Right forelimb (tissue), 1 donor: ENCODE measurements around the gene SPPL2B.

Source experiments
- DNase-seq: peaks from one replicate; pipeline ENCODE4 v3.0.0-alpha.2; 2018

SPPL2B gene

GRCh38 chr19:2324220-2324948, 4.1 kb upstream of the SPPL2B start:
- no peak for DNase-seq

GRCh38 chr19:2325281-2326046, 3.0 kb upstream of the SPPL2B start:
- DNase-seq, result no peak

- DNase-seq, result no peak
Measured at GRCh38 chr19:2326699-2327360, 1.7 kb upstream of the SPPL2B start.

GRCh38 chr19:2327773-2328400, 597 bp upstream of the SPPL2B start:
- no peak for DNase-seq

- DNase-seq, result no peak
Measured at GRCh38 chr19:2329149-2329478, 630 bp downstream of the SPPL2B start.

GRCh38 chr19:2329501-2329916, 1.0 kb downstream of the SPPL2B start:
- DNase-seq, result no peak

GRCh38 chr19:2330255-2330631, 1.8 kb downstream of the SPPL2B start:
- no peak for DNase-seq

GRCh38 chr19:2330632-2331284, 2.3 kb downstream of the SPPL2B start:
- no peak for DNase-seq

- DNase-seq, result no peak
Measured at GRCh38 chr19:2331601-2332246, 3.2 kb downstream of the SPPL2B start.

- no peak for DNase-seq
Measured at GRCh38 chr19:2332341-2333026, 4.0 kb downstream of the SPPL2B start.

GRCh38 chr19:2333027-2333806, 4.7 kb downstream of the SPPL2B start:
- peak; percentile 69 for DNase-seq

GRCh38 chr19:2333807-2334211, 5.3 kb downstream of the SPPL2B start:
- DNase-seq, result no peak

- DNase-seq, result no peak
Measured at GRCh38 chr19:2334426-2334825, 5.9 kb downstream of the SPPL2B start.

GRCh38 chr19:2334986-2335846, 6.7 kb downstream of the SPPL2B start:
- no peak for DNase-seq

- DNase-seq, result no peak
Measured at GRCh38 chr19:2335848-2336247, 7.4 kb downstream of the SPPL2B start.

GRCh38 chr19:2336528-2337328, 8.2 kb downstream of the SPPL2B start:
- no peak for DNase-seq

- peak; percentile 72 for DNase-seq
Measured at GRCh38 chr19:2337329-2337707, 8.8 kb downstream of the SPPL2B start.

- DNase-seq, result no peak
Measured at GRCh38 chr19:2338055-2338615, 9.7 kb downstream of the SPPL2B start.
